RWPE2 (cell line): Measurements from ENCODE around the gene STK32C.
A peak's percentile ranks its signal among the peaks of the same experiment; 100 is the strongest.

ENCODE experiments used
- ATAC-seq: fragments of 200-7000 bp; cut with Tn5 transposase; 3 replicates; pipeline ENCODE4 v1.9.1; 2021; ENCODE audit warnings: low read depth
- DNase-seq: peaks from one replicate; pipeline ENCODE4 v3.0.0-alpha.2; 2020; ENCODE audit warnings: low spot score
- H3K27ac ChIP-seq: fragments of 450-650 bp; 2 replicates; pipeline ENCODE4 v1.5.1; 2017; ENCODE audit warnings: mild to moderate bottlenecking; ENCODE audit not compliant: poor library complexity, severe bottlenecking
- H3K27me3 ChIP-seq: fragments of 250-450 bp; sonication (Bioruptor Pico); 2 replicates; pipeline ENCODE4 v1.5.1; 2021; ENCODE audit warnings: mild to moderate bottlenecking, moderate library complexity; ENCODE audit not compliant: insufficient read depth, poor library complexity, severe bottlenecking
- H3K36me3 ChIP-seq: fragments of 250-450 bp; sonication (Bioruptor Pico); 2 replicates; pipeline ENCODE4 v1.5.1; 2020; ENCODE audit warnings: low read depth, mild to moderate bottlenecking, moderate library complexity
- H3K4me1 ChIP-seq: fragments of 250-450 bp; sonication (Bioruptor Pico); 2 replicates; pipeline ENCODE4 v1.5.1; 2021; ENCODE audit warnings: mild to moderate bottlenecking, moderate library complexity; ENCODE audit not compliant: insufficient read depth, poor library complexity, severe bottlenecking
- H3K4me3 ChIP-seq: fragments of 250-450 bp; sonication (Bioruptor Pico); 2 replicates; pipeline ENCODE4 v1.5.1; 2021; ENCODE audit warnings: mild to moderate bottlenecking, moderate library complexity; ENCODE audit not compliant: severe bottlenecking
- H3K9me3 ChIP-seq: fragments of 250-450 bp; sonication (Bioruptor Pico); 2 replicates; pipeline ENCODE4 v1.5.1; 2021; ENCODE audit warnings: mild to moderate bottlenecking, moderate library complexity; ENCODE audit not compliant: severe bottlenecking
- CTCF ChIP-seq: fragments of 450-650 bp; IDR thresholded peaks from one replicate; pipeline ENCODE4 v1.5.1; 2017; ENCODE audit warnings: mild to moderate bottlenecking, moderate library complexity; ENCODE audit not compliant: poor library complexity, severe bottlenecking

STK32C gene

GRCh38 chr10:132187430-132188138, 120.2 kb downstream of the STK32C start:
- no peaks in the 10 kb centered on the region for H3K9me3 ChIP-seq
- no peak overlapping the region for H3K27ac ChIP-seq
- peak; percentile 12; the same call in 2 of the 3 replicates for ATAC-seq
- TF ChIP-seq CTCF, result no peak
- no peaks in the 10 kb centered on the region for H3K36me3 ChIP-seq
- H3K4me3 ChIP-seq, result peak overlapping the region; percentile 30
- peaks cover 59% of the 10 kb centered on the region for H3K27me3 ChIP-seq
- H3K4me1 ChIP-seq, result no peaks in the 10 kb centered on the region
- DNase-seq, result no peak

GRCh38 chr10:132186488-132187429, 121.0 kb downstream of the STK32C start, which contains the start of gene DPYSL4:
Gene DPYSL4, plus strand, starts transcription at chr10:132186948. Its CDS starts 116 bp downstream, at chr10:132187064.
- ATAC-seq, result peak; percentile 35; the same call in 2 of the 3 replicates
- no peak within 1 kb of the TSS for H3K27ac ChIP-seq
- H3K9me3 ChIP-seq, result no peaks in the 10 kb centered on the region
- peak within 1 kb of the TSS; percentile 30 for H3K4me3 ChIP-seq
- TF ChIP-seq CTCF, result no peak
- H3K27me3 ChIP-seq, result peaks cover 59% of the 10 kb centered on the region
- no peak for DNase-seq
- H3K36me3 ChIP-seq, result no peaks in the 10 kb centered on the region
- no peaks in the 10 kb centered on the region for H3K4me1 ChIP-seq

GRCh38 chr10:132185601-132186487, 121.9 kb downstream of the STK32C start:
- H3K4me1 ChIP-seq, result no peaks in the 10 kb centered on the region
- H3K27me3 ChIP-seq, result peaks cover 59% of the 10 kb centered on the region
- ATAC-seq (peak; percentile 76), DNase-seq (no peak)
- H3K4me3 ChIP-seq, result no peak overlapping the region
- H3K27ac ChIP-seq, result no peak overlapping the region
- TF ChIP-seq CTCF, result no peak
- no peaks in the 10 kb centered on the region for H3K9me3 ChIP-seq
- no peaks in the 10 kb centered on the region for H3K36me3 ChIP-seq

- Histone ChIP-seq H3K27me3 (peaks cover 59% of the 10 kb centered on the region), H3K36me3 (no peaks in the 10 kb centered on the region), H3K4me1 (no peaks in the 10 kb centered on the region), H3K27ac (no peak overlapping the region), H3K4me3 (no peak overlapping the region), H3K9me3 (no peaks in the 10 kb centered on the region)
- no peak for TF ChIP-seq CTCF
- DNase-seq (no peak), ATAC-seq (no peak)
Measured at GRCh38 chr10:132184816-132185593, 122.7 kb downstream of the STK32C start.
